ENCODE data around the gene C9orf50.

C9orf50 gene

DNA sequence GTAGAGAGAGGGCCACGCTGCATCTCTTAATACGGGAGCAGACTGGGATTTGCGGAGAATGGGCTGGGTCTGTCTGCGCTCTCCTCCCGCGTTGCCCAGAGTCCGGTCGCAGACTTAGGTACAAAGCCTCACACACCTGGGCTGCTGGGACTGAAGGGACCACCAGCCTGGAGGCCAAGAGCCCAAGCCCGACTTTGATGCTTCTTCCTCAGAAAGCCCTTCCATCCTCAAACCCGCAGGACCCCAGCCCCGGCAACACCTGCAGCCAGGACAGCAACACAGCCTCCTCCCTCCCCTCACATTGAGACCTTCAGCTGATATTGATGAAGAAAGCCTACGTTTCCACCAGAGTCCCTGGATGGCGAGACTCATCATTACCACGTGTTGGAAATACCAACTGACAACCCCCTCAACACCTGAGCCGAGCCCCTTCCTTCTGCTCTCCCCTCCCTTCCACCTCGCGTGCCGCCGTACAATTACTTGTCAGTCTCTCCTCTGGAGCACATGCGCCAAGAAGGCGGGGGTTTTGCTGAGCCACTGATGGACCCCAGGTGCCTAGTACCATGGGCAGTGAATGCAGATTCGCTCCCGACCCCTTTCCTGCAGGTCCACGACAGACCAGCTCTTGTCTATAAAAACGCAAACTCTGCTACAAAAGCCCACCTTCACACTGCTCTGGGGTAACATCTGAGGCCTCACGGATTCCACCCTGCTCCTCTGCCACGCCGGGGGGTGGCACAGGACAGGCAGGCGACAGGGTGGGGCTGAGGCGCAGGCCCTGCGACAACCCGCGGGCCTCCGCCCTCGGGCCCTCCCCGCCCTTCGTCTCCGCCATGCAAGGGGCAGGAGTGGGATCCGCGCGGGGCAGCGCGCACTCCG lies 20.2 kb upstream of the C9orf50 start:
- H3K27ac ChIP-seq, result peak overlapping the region; percentile 68
- TF ChIP-seq ZFX (IDR thresholded peaks at IDR 0.05; ENCODE audit: borderline replicate concordance) (no peak), CTCF (IDR thresholded peaks at IDR 0.05) (no peak)

DNA sequence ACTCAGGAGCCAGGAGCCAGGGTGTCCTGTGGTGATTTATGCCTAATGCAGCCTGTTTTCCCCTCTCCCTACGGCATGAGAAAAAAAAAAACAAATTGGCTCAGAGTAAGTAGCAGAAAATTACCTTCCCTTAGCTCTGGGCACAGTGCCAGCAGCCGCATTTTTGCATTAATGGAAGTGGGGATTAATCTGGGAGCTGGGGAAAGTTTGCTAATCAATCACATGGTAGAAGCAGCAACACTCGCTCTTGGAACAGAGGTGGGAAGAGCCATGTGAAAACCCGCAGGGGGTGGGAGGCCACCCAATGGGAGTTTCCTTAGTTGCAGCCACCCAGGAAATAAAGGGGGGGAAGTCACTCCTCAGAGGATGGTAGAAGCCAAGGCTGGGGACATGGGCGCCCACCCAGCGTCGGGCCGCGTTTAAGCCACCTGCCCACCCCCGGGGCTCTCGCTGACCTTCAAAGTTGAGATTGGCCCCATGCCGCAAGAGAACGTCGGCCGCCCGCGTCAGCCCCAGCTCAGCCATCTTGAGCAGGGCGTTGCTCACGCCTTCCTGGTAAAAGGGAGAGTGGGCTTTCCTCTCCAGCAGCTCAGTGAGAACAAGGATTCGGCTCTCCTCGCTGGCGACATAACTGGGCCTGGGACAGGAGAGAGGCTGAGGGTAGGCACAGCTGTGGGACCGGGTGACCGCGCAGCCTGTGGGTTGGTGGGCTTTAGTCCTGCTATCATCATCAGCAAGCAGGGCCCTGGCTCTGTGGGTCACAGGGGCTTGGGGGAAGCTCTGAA lies 19.4 kb upstream of the C9orf50 start:
- peak overlapping the region; percentile 68 for H3K27ac ChIP-seq
- TF ChIP-seq ZFX (IDR thresholded peaks at IDR 0.05; ENCODE audit: borderline replicate concordance), result no peak
- no peak for TF ChIP-seq CTCF (IDR thresholded peaks at IDR 0.05)

DNA sequence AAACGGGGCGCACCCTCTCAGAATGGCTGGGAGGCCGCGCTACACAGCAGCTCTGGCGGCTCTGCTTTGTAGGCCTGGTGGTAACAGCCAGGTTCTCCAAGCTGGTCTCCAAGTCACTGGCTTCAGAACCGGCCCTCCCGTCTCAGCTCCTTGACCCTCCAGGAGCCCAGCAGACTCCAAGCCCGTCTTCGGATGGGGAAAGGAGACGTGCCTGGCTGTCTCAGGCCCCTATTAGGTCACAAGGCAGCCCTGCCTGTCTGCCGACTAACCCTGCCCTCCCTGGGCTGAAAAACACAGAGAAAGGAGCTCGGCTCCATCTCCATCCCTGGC lies 18.8 kb upstream of the C9orf50 start:
- TF ChIP-seq ZFX (IDR thresholded peaks at IDR 0.05; ENCODE audit: borderline replicate concordance) (no peak), CTCF (IDR thresholded peaks at IDR 0.05) (no peak)
- no peak overlapping the region for H3K27ac ChIP-seq

DNA sequence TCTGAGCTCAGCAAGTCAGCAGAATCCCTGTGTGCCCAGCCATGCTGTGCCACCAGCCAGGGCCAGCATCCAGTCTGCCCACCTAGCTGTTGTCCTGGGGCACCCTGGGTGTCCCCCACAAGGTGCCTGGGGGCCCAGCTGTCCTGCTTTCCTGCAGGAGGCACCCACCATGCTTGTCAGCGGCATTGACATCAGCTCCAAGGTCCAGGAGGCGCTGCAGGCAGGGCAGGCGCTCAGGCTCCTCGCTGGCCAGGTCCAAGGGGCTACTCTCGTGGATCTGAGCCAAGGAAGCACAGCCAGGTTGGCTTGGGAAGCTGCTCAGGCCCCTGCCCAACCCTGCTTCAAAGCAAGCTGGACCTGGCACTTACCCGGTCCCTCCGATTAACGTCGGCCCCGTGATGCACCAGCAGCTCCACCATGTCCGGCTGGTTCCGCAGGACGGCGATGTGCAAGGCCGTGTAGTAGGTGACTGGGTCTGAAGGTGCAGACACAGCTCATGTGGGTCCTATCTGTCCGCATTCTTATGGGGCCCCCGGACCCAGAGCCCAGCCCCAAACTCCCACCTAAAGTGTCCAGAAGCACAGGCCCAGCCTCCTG lies 18.2 kb upstream of the C9orf50 start:
- TF ChIP-seq CTCF (IDR thresholded peaks at IDR 0.05), result no peak
- no peak for TF ChIP-seq ZFX (IDR thresholded peaks at IDR 0.05; ENCODE audit: borderline replicate concordance)
- H3K27ac ChIP-seq, result no peak overlapping the region

- TF ChIP-seq ZFX (IDR thresholded peaks at IDR 0.05; ENCODE audit: borderline replicate concordance) (no peak), CTCF (IDR thresholded peaks at IDR 0.05) (no peak)
- H3K27ac ChIP-seq, result no peak overlapping the region
Observed at GRCh38 chr9:129637673-129638439, 17.0 kb upstream of the C9orf50 start.

- H3K27ac ChIP-seq, result peak overlapping the region; percentile 36; the same call in 1 of the 2 replicates
- TF ChIP-seq ZFX (IDR thresholded peaks at IDR 0.05; ENCODE audit: borderline replicate concordance) (no peak), CTCF (IDR thresholded peaks at IDR 0.05) (no peak)
Observed at GRCh38 chr9:129637102-129637501, 16.2 kb upstream of the C9orf50 start.

DNA sequence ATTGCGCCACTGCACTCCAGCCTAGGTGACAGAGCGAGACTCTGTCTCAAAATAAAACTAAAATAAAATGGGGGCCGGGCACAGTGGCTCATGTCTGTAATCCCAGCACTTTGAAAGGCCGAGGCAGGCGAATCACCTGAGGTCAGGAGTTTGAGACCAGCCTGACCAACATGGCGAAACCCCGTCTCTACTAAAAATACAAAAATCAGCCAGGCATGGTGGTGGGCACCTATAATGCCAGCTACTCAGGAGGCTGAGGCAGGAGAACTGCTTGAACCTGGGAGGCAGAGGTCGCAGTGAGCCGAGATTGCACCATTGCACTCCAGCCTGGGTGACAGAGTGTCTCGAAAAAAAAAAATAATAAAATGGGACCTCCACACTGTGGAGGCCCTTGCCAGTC lies 15.4 kb upstream of the C9orf50 start:
- H3K27ac ChIP-seq, result peak overlapping the region; percentile 36; the same call in 1 of the 2 replicates

Measured in 22Rv1 (cell line).